HG03521 (cell line): ENCODE data around the gene LINGO1.

ENCODE experiments used
- ATAC-seq: cut with Tn5 transposase; IDR thresholded peaks from one replicate; pipeline ENCODE4 v1.9.1; 2021; ENCODE audit warnings: mild to moderate bottlenecking, moderate library complexity; ENCODE audit not compliant: unreplicated experiment

The LINGO1 gene

DNA sequence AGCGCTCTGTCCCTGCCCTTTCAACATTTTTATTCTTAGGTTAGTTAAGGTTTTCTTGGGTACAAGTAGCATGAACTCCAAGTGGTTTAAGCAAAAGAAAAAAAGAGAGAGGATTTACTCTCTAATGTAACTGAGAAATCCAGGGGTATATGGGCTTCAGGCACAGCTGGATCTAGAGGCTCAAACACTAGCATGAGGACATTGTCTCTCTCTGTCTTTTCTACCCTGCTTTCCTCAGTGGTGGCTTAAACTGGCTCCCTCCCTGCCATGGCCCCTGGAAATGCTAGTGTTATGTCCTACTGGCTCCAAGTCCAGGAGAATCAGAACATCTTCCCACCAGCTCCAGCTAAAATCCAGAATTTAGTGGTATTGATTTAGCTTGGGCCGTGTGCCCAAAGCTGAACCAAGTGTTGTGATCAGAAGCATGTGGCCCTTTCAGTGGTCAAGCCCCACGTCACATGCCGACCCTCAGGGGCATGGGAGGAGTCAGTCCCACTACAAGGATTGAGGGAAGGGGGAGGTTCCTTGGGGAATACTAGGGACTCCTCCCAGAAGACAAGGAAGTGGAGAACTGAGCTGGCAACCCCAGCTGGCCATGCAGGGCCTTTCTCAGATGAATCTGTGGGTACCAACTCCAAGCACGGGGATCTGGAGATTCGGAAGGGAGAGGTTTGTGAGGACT is 58.0 kb downstream of the LINGO1 start:
- ATAC-seq = no peak

DNA sequence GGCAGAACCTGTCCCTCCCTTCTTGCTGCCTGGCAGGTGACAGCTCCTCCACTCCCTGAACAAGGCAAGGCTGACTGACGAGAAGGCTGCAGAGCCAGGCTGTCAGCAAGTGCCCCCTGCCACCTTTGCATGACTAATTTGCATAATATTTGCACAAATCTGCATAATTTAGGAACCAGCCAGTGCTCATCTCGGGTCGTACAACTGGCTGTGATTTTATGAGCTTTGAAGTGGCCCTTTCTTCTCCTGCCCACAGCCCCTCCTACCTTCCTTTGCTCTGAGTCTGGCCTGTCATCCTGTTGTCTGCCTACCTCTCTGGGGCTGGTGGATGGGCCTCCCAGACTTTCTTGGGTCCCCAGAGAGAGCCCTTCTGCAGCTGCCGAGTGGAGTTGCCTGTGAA is 58.9 kb downstream of the LINGO1 start:
- no peak for ATAC-seq

DNA sequence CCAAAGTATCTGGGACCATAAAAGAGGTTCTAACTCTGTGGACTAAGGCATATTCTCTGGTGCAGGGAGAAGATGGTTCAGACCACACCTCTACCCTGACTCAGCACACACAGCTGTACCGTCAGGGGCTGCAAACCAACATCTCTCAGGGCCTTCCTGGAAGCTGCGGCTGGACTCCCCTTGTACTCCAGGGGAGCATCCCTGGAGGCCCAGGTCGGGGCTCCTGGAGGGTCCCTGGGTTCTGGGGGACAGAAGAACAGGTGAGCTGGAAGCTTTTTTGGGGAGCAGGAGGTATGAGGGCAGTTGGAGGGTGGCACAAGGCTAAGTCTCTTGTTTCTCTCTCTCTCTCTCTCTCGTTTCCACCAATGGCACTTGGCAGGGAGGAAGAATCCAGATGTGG is 60.5 kb downstream of the LINGO1 start:
- no peak for ATAC-seq

DNA sequence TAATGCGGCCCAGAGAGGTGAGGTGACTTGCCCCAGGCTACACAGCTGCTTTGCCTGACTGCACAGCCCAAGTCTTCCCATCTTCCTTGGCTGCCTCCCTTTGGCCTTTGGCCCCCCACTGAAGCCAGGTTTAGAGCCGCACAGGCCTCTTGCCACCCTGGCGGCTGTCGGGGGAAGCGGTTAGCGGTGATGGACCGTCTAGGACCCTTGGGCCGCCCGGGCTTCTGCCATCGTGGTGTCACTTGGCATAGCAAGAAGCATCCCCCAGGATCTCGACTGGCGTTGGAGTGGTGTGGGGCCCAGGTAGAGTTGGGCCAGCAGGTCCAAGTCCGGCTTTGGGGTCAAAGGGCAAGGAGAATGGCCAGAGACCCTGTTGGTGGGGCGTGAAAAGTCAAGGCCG is 61.0 kb downstream of the LINGO1 start:
- ATAC-seq = no peak

DNA sequence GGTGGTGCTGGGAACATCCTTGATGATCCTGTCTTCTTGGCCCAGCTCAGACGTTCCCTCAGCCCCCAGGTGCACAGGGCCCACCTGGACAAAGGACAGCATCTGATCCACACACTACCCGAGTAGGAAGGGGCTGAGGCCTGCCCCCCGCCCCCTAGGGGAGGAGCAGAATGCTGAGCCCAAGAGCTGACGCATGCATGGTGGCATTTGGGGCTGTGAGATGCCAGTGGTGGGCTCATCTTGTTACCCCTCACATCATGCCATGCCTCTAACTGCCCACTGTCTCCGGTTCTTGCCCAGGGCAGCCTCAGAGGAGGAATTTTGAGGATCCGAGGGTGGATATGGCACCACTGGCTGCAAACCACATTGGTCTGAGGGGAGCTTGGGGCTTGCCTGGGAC is 61.5 kb downstream of the LINGO1 start:
- ATAC-seq = no peak

DNA sequence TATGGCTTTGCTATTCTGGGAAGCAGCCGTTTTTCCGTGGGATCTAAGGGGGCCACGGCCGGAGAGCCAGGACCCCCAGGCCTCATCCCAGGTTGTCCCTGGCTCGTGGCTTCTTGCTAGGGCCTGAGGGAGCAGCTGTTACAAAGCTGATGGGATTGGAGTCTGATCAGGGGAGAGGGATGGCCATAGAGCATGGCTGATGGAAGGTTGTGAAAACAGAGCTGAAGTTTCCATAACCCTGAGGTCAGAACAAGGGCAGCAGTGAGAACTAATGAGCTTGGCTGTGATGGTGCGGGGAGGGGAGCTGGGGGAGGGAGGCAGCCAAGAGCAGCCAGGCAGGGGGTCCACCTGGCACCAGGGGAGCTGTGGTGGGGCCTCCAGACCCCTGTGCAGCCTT is 63.0 kb downstream of the LINGO1 start:
- ATAC-seq = no peak

DNA sequence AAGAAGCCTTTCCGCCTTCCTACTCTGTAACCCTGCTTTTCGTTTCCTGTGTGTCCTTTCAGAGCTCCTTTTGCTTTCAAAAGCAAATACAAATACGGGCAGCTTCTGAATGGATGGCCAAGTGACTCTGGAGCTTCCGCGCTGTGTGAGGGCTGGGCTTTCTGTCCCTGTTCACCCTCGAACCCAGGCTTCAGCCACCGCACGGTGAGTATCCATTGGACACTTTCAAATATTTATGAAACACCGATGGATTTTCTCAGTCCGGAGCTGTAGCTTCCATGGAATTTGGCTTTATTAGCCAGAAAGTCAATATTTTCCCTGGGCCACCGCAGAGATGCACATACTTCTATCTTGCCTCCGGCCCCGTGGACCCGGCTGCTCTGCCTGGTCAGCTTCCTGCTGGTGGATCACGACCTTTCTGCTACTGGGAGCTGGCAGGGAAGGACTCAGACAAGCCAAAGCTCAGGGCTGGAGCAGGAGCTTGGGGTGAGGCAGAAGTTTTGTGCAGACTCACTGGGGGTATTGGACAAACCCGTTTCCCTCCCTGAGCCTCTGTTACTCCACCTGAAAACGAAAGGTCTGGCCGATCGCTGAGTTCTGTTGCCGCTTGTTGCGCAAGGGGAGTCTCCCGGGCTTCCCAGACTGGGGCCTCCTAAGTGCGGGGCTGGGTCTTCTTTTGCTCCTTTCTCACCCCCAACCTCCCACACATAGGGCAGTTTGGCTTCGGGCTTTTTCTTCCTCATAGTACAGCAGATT is 63.6 kb downstream of the LINGO1 start:
- no peak for ATAC-seq

DNA sequence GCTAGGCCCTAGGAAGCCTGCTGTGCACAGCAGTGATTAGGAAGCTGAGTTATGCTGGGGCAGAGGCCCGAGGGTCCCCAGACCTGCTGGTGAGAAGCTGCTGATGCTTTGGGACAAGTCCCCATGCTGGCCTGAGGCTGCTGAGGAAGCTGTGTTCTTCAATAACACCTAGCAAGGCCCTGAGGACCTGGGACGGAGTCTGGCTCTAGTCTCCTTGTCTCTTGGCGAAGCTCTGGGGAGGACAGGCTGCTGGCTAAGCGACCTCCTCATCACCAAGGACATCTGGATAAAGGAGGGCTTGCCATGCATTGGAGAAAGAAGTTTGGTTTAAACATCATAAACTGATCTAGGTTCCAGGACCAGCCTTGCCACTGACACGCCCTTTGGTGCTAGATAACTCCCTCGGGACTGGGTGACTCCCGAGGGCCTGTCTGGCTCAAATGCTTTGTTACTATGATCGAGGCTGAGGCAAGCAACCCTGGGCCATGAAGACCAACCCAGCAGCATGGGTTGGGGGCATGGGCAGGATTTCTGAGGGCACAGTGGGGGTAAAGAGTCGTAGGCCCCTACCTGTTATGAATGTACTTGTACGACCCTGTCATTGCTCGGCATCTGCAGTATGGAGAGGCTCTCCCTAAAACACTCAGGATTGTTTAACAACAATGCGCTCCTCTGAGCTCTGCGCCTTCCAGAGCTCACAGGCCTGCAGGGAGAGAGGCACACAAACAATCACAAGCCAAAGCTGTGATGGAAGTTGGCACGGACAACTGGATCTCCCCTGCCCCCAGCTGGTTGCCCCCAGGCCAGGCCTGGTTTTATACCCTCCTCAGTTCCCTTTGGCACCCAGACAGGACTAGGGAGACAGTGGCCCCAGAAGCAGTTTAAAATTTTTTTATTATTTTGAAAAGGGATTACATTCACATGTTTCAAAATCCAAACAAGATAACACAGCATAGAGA is 64.4 kb downstream of the LINGO1 start:
- ATAC-seq = no peak

DNA sequence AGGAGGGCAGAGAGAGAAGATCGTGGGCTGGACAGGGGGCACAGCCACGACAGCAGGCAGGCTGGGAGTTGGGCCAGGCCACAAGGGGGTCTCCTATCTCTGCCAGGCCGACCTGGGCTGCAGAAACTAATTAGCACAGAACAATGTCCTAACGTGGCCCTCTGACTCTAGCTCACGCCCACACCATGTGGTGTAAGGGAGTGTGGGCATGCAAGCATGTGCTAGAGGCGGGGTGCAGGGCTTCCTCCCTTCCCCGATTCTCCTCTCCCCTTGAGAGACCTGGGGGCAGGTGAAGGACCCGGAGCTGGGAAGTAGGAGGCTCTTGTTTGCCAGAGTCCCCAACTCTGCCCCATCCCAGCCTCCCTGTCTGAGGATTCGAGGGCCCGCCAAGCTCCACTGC is 65.5 kb downstream of the LINGO1 start:
- ATAC-seq = no peak

DNA sequence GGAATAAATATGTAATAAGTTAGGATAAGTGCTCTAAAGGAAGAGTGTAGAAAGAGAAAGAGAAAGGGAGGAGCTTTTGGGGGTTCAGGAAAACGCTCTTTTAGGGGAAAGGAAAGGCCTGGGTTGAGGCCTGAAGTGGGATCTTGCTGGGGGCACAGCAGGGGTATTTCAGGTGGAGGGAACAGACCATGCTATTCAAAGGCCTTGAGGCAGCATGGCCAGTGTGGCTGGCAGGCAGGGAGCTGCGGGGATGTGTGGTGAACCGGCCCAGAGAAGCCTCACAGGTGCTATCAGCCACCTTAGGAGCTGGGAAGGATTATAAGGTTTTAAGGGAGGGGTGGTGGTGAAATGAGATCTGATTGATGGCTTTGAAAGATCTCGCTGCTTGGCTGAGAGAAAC is 66.6 kb downstream of the LINGO1 start:
- no peak for ATAC-seq

DNA sequence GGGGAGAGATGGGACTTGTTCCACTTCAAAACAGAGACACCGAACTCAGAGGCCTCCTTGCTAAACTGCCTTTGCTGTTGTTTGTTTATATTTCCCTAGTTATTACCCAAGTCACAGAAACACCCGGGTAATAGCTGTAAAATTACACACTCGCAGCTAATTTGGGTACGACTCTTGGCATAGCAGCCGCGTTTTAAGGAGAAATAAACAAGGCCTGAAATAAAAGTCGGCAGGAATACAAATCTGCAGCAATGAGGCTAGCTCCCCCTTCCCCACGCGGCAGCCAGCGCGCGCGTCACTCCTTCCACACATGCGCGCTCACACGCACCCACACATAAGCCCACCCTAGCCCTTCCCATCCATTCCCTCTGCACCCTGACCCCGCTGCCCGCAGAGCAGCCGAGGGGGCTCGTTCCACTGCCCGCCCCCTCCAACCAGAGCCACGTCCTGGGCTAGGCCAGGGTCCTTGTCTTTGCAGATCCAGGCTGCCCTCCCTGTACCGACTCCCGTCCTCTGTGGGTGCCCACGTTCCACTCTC is 67.3 kb downstream of the LINGO1 start:
- ATAC-seq = no peak

DNA sequence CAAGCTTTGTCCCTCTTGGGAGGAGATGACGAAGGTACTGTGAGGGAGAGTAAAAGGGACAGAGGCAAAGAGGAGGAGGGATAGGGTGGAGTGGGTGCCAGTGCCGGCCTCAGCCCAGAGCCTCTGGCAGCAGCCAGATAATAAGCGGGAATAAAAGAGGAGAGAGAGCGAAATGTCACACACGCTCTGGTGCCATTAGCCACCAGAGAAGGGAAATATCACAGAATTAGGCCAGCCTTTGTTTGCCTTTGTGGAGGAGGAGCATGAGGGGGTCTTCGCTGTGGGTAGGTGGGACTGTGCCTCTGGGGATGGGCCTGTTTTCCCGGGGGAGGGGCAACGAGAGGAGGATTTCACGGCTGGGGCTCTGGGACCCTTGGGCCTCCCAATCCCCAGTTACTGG is 67.8 kb downstream of the LINGO1 start:
- ATAC-seq = no peak

DNA sequence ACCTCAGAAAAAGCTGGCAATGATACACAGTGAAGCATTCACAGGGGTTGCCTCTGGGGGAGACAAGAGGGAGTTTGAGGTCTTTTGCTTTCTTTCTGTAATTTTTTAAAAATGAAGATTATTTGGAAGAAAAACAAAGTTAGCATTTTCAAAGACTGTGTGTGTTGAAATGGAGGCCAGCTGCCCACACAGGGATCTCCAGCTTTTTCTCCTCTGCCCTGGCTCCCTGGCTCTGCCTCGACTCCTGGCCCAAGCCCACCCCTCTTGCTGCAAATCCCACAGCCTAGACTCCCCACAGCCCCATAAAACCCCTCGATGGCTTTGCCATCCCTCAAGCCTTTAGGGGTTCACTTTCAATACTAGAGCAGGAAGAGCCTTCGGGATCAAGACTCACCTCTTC is 68.4 kb downstream of the LINGO1 start:
- no peak for ATAC-seq

DNA sequence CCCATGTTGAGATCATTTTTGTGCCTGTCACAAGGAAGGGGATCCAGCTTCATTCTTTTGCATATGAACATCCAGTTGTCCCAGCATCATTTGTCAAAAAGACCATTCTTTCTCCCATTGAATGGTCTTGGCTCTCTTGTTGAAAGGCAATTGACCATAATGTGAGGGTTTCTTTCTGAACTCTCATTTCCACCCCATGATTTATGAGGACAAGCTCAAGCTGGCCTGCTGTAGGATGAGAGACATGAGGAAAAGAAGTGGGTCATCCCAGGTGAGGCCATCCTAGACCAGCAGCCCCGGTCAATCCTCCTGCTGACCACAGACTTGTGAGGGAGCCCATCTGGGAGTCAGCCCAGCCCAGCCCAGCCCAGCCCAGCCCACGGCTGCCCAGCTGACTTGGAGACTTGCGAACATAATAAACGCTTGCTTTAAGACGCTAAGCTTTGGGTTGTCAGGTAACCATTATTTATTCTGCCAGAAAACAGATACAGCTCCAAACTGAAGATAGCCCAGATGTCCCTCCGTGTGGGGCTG is 69.0 kb downstream of the LINGO1 start:
- no peak for ATAC-seq
